Body of pancreas (tissue), 4 donors: ENCODE results near the gene CEP97. TPM values are rescaled to one million over a fixed set of nuclear protein-coding genes. Genes with fewer than 3 reads are reported as not detected.

Experiments
- ATAC-seq: fragments of 150-250 bp; one replicate; pipeline ENCODE4 v1.9.1; 2016
- DNase-seq, 4 donors: peaks; one replicate each; pipeline ENCODE4 v3.0.0-alpha.2; 2019
- H3K27ac ChIP-seq, 4 donors: fragments of 200-600 bp; sonication (generic); 1 replicate in 3 of 4; 2 replicates in 1 of 4; pipeline versions ENCODE4 v1.5.1 to v1.6.1; 2016 to 2019; ENCODE audit warnings: mild to moderate bottlenecking in 1 of 4, mixed read lengths in 1 of 4, moderate library complexity in 1 of 4
- H3K27me3 ChIP-seq, 2 donors: fragments of 200-600 bp; sonication (generic); one replicate each; pipeline ENCODE4 v1.6.0; 2016; ENCODE audit warnings: mild to moderate bottlenecking in 1 of 2
- H3K36me3 ChIP-seq, 2 donors: fragments of 200-600 bp; sonication (generic); replicated peaks in 1 of 2; 2 replicates each; pipeline ENCODE4 v1.5.1; 2016; ENCODE audit warnings: low read depth in 2 of 2; ENCODE audit not compliant: insufficient read depth in 1 of 2
- H3K4me1 ChIP-seq: fragments of 200-600 bp; sonication (generic); one replicate; pipeline ENCODE4 v1.6.0; 2016
- H3K4me3 ChIP-seq, 2 donors: fragments of 200-600 bp; sonication (generic); 1 replicate in 1 of 2; 2 replicates in 1 of 2; pipeline ENCODE4 v1.5.1; 2016 to 2019
- H3K9me3 ChIP-seq, 3 donors: fragments of 200-600 bp; sonication (generic); 1 replicate in 2 of 3; 2 replicates in 1 of 3; pipeline ENCODE4 v1.5.1; 2016
- POLR2A ChIP-seq, 3 donors: fragments of 450-650 bp; IDR thresholded peaks; one replicate each; pipeline ENCODE4 v1.6.1; 2016; ENCODE audit warnings: antibody characterized with exemption in 3 of 3, mild to moderate bottlenecking in 2 of 3
- WGBS, 2 donors: methylation state at CpG; one replicate each; pipeline ENCODE4 v1.1.5; 2017; 5-methylcytosine and 5-hydroxymethylcytosine counted together
- intact Hi-C: fragments of 100-400 bp; cut with DNase I; formaldehyde crosslinking; loops from one replicate; pipeline ENCODE4 v1.15.1; 2023
- total RNA-seq, 2 donors: library from RNA; depleted of rRNA; stranded (reverse); fragments of >200 nt; gene quantifications; one replicate each; pipeline ENCODE4 v1.1.0, GENCODE V29; 2016
- TF ChIP-seq, protein P1 (sequence below), 7 experiments: fragments of 450-650 bp in 4 of 7; fragments of 200-600 bp in 3 of 7; sonication (generic) in 3 of 7; IDR thresholded peaks; one replicate each; pipeline ENCODE4 v1.5.1; 2016 to 2019; ENCODE audit warnings: antibody characterized with exemption in 7 of 7

CEP97 gene
- total RNA-seq: 1 to 10 TPM; 3.3 to 3.4 TPM

- DNase-seq (peak; percentile 84 to 92 (median 89)), ATAC-seq (peak; percentile 99)
- Histone ChIP-seq H3K4me3 (peak within 1 kb of the TSS; percentile 26 to 68), H3K9me3 (no peaks in the 10 kb centered on the region), H3K4me1 (peaks cover 7% of the 10 kb centered on the region), H3K27me3 (no peaks in the 10 kb centered on the region), H3K27ac (peak within 1 kb of the TSS in 3 of 4 donors; percentile 4 to 67 (median 52)), H3K36me3 (no peaks in the 10 kb centered on the region)
- TF ChIP-seq POLR2A (IDR thresholded peaks at IDR 0.05): peak in 1 of 3 donors; percentile 29
- TF ChIP-seq, protein P1, sequence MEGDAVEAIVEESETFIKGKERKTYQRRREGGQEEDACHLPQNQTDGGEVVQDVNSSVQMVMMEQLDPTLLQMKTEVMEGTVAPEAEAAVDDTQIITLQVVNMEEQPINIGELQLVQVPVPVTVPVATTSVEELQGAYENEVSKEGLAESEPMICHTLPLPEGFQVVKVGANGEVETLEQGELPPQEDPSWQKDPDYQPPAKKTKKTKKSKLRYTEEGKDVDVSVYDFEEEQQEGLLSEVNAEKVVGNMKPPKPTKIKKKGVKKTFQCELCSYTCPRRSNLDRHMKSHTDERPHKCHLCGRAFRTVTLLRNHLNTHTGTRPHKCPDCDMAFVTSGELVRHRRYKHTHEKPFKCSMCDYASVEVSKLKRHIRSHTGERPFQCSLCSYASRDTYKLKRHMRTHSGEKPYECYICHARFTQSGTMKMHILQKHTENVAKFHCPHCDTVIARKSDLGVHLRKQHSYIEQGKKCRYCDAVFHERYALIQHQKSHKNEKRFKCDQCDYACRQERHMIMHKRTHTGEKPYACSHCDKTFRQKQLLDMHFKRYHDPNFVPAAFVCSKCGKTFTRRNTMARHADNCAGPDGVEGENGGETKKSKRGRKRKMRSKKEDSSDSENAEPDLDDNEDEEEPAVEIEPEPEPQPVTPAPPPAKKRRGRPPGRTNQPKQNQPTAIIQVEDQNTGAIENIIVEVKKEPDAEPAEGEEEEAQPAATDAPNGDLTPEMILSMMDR (IDR thresholded peaks at IDR 0.05): peak in 2 of 7 experiments; percentile 6 to 15
- intact Hi-C loops: no loop called here
- WGBS, 2 donors: 0% methylated on average over 17 to 49 of the region's 49 CpGs
Observed at GRCh38 chr3:101724329-101725193, at the start of gene CEP97. CEP97 (plus strand) TSS chr3:101724614; CDS start chr3:101724677, 63 bp downstream.

DNA sequence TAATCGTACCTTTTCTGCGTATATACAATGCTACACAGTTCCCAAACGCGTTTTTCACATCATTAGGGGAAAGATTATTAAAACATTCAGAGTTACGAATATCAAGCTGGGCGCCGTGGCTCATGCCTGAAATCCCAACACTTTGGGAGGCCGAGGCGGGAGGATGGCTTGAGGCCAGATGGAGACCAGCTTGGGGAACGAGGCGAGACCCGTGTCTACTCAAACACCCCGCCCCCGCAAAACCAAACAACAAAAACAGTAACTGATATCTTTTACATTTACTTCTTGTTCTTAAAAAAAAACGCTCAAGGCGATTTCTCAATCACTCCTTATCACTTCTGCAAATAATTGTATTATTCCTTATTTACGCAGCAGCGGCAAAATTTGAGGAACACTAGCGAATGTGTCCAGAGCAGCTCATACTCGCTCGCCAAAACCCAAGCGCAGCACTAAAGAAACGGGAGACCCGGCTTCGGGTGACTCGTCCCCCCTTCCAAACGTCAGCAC lies 48.7 kb upstream of the CEP97 start:
- Histone ChIP-seq H3K9me3 (no peaks in the 10 kb centered on the region), H3K27me3 (no peaks in the 10 kb centered on the region), H3K27ac (peak overlapping the region; percentile 94 to 99 (median 96)), H3K4me3 (peak overlapping the region; percentile 10 to 98), H3K36me3 (peaks cover 0 to 3% of the 10 kb centered on the region in 2 donors), H3K4me1 (peaks cover 20% of the 10 kb centered on the region)
- TF ChIP-seq, protein P1 (IDR thresholded peaks at IDR 0.05): no peak
- TF ChIP-seq POLR2A (IDR thresholded peaks at IDR 0.05): peak in 2 of 3 donors; percentile 64 to 66
- ATAC-seq (no peak), DNase-seq (peak in 3 of 4 donors; percentile 37 to 55 (median 53))
- intact Hi-C loops: no loop called here
- 2 to 3% methylated on average over 26 to 27 of the region's 27 CpGs for WGBS, 2 donors

DNA sequence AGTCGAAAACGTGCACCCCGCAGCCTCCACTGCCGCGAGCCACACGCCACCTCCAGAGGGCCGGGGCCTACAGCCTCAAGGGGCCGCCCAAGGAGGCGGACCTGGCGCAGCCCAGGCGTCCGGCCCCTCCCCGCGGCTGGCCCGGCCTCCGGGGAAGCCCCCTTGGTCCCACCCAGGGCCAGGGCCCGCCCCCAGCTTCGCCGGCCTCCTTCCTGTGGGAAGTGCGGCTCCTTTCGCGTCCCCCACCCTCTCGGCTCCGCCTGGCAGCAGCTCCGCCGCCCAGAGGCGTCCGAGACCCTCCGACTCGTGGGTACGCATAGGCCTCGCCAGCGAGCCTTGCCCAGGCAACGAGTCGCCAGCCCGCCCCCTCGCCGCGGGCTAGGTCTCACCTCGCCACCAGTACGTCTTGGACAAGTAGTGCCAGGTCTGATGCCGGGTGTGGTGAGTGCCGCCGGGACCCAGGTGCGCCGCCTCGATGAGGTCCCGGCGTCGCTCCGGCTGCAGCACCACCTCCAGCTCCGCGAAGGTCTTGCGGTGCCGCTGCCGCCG lies 48.1 kb upstream of the CEP97 start:
- H3K4me1 ChIP-seq: peaks cover 20% of the 10 kb centered on the region
- TF ChIP-seq POLR2A (IDR thresholded peaks at IDR 0.05): peak; percentile 31 to 55 (median 48)
- TF ChIP-seq, protein P1 (IDR thresholded peaks at IDR 0.05): peak in 2 of 7 experiments; percentile 19 to 27
- peaks cover 0 to 5% of the 10 kb centered on the region in 2 donors for H3K36me3 ChIP-seq
- intact Hi-C loops: no loop called here
- peak; percentile 85 for ATAC-seq
- peak; percentile 91 to 93 (median 92) for DNase-seq
- H3K9me3 ChIP-seq: no peaks in the 10 kb centered on the region
- 0 to 1% methylated on average over 1 to 43 of the region's 57 CpGs for WGBS, 2 donors
- H3K27ac ChIP-seq: peak overlapping the region; percentile 94 to 99 (median 96)
- no peaks in the 10 kb centered on the region for H3K27me3 ChIP-seq
- H3K4me3 ChIP-seq: peak overlapping the region; percentile 97 to 98

GRCh38 chr3:101676765-101677435 lies 47.5 kb upstream of the CEP97 start, which contains the start of gene ZBTB11:
ZBTB11 (minus strand) TSS chr3:101677132; CDS start chr3:101676914, 218 bp downstream.
- Histone ChIP-seq H3K27me3 (no peaks in the 10 kb centered on the region), H3K36me3 (peaks cover 2 to 8% of the 10 kb centered on the region in 2 donors), H3K4me1 (peaks cover 25% of the 10 kb centered on the region), H3K9me3 (no peaks in the 10 kb centered on the region), H3K27ac (peak within 1 kb of the TSS; percentile 94 to 99 (median 96)), H3K4me3 (peak within 1 kb of the TSS; percentile 97 to 98)
- intact Hi-C loops: no loop called here
- peak; percentile 62 to 90 (median 87) for TF ChIP-seq POLR2A (IDR thresholded peaks at IDR 0.05)
- TF ChIP-seq, protein P1 (IDR thresholded peaks at IDR 0.05): peak in 6 of 7 experiments; percentile 21 to 73 (median 66)
- peak; percentile 92 for ATAC-seq
- DNase-seq: peak; percentile 99 to 100 (median 100)
- 0% methylated on average over 16 to 57 of the region's 57 CpGs for WGBS, 2 donors
